ENCODE results near the gene OR51L1.

DNA sequence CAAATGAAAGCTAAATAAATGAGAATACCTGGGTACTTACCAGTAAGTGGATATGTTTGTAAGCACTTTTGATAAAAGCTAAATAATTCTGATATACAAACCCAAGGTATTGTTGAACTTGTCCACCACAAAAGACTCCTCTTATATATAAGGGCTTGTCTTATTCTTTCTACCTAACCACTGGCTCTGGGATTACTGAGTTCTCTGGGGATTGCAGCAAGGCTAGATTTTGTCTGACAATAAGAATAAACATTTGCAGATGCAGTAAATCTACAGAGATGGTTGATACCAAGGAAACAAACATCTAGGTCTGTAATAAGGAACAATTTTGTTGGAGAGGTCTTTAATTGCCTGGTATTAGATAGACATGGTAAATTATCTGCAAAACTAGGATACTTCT lies 47.1 kb upstream of the OR51L1 start, which contains the start of gene OR51A4:
- no peak for TF ChIP-seq CTCF (IDR thresholded peaks at IDR 0.05)
- no peak for TF ChIP-seq POLR2A (IDR thresholded peaks at IDR 0.05)

Data from adrenal gland (tissue), 5 donors.